ENCODE data around the gene SLC8A1.

Gene SLC8A1

DNA sequence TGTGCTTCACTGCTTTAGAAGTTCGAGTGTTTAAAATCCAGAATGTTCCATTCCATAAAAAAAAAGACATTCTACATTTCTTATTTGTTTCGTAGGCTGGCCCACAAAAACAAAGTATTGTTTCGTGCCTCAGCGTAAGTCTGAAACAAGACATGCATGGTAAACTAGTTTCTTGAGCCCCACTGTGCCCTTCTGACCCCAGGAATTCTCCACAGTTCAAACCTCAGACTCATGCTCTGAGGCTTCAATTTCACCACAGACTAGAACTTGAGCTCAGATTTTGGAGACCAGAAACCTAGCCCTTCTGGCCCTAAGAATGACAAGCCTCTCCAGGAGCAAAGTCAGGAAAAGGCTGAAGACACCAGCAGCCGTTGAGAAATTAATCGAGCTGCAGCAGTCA lies 151.5 kb downstream of the SLC8A1 start:
- no peak for DNase-seq

DNA sequence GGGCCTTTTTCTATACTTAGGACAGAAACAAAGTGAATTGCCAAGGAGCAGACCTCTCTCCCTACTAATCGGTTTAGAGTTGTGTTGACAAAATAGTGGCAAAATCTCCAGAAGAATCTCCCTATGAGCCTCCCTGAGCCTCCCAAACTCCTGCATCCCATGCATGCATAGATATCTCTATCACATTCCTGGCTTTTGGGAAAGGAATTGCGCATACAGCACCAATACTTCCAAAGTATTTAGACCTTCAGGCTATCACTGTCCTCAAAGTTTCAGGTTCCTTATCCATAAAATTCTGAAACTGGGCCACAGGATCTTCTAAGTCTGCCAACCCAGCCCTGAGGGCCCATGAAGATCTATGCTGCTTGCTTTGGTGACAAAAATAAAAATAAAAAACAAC lies 152.1 kb downstream of the SLC8A1 start:
- DNase-seq: no peak

DNA sequence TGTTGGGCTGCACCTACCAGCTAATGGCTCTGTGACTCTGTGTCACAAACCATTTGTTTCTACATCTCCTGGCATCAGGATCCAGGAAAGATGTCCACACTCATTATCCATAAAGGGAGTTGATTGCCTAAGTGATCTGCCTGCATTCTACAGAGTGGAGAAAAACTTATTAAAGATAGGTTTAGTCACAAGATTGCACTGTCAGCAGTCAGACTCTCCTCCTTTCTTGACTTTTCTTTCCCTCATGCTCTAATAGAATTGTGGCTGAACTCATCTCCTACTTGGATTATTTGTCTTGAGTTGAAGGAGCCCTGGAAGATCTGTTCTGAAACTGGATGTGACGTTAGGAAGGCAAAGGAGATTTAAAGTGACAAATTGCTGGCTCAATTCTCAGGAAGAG lies 152.7 kb downstream of the SLC8A1 start:
- no peak for DNase-seq

DNA sequence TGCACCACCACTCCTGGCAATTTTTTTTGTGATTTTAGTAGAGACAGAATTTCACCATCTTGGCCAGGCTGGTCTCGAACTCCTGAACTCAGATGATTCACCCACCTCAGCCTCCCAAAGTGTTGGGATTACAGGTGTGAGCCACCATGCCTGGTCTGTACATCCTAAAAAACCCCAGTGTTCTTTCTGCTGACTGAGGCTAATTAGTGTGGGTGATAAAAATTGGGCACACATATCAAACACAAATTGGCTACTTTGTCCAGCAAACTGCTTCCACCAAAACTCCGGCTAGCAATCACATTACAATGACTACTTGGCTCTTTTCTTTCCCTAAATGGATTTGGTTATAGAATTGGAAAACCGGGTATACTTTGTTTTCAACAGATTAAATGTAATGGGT lies 153.9 kb downstream of the SLC8A1 start:
- DNase-seq: no peak

DNA sequence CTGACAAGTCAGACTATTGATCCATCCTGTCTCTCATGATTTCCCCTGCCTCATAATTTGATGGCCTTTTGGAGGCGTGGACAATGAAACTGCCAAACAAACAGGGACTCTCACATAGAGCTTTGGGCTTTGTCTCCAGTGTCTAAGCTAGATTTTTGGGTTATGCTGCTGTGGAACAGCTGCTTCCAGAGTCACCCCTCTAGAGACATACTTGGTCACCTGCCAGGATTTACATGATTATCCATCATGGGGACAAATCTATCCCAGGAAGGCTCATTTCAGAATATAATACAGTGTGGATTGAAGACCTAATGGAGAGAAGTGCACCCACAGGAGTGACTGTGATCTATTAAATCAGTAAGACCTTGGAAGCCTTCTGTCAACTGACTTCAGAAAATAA lies 159.6 kb downstream of the SLC8A1 start:
- no peak for DNase-seq

DNA sequence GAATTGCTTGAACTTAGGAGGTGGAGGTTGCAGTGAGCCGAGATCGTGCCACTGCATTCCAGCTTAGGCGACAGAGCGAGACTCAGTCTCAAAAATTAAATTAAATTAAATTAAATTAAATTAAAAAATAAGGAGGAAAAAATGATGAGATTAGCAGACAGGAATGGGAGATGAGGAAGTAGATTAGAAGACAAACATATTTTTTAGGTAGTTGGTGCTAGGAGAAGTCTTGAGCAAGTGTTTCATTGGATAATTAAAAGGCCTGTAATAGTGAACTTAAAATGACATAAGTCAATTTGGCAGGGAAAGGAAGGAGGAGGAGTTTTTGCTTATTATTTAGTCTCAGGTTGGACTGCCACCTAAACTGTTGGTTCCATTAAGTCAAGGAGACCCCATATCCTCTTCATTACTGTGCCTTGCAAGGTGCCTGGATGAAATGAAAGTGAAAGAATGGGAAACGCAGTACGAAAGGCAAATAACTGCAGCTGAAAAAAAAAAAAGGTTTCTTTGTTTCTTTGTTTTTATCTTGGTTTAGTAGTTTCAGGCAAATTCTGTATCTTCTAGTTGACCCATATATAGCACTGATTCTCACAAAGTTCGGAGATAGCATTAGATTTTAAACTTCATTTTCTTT lies 162.0 kb downstream of the SLC8A1 start:
- no peak for DNase-seq

DNA sequence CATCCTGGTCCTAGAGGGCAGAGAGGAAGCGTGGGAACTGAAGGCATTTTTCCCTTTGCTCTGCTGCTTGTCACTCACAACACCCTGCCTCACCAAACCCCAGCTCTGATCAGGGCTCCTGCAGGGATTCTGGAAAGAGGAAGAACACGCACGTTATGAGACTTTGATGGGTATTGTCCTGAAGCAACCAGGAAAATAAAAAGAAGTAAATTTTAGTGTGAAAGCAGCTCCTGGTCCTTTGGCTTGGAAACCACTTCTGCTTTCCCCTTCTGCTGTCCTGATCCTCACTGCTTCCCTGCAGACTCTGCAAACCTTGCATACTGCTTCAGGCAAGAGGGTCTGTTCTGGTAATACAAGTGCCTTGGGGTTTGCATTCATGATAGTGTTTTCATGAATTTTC lies 164.1 kb downstream of the SLC8A1 start:
- no peak for DNase-seq

DNA sequence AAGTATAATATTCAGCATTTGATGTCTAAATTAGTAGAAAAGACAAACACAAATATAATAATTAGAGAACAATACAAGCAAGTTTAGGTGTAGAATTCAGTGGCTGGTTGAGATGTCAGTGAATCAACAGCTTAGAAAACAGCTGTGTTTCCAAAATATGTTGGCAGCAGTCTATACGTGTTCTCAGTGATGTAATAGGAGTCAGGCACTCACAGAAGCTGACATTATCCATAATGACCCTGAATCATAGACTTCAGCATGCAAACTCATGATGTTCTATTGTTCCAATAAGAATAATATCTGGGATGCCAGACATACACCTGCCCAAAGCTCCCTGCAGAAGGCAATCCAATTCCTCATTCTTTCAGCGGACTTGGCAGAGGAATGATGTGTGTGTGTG lies 164.7 kb downstream of the SLC8A1 start:
- no peak for DNase-seq

DNA sequence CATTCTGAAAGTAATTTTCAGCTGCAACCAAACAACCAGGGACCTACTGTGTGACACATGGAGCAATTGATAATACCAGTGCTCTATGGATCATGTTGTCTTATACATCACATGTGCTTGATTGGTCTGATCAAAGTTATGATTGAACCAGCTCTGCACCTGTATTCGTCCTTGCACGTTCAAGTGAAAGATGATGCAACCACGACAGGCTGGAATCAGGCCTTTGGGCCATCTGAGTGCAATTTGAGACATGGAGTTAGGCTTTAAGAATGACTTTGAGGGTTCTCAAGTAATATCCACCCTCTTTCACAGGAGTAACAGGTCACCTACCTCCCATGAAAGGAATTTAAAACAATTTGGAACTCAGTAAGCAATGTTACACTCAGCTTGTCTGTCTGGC lies 165.2 kb downstream of the SLC8A1 start:
- DNase-seq: no peak

DNA sequence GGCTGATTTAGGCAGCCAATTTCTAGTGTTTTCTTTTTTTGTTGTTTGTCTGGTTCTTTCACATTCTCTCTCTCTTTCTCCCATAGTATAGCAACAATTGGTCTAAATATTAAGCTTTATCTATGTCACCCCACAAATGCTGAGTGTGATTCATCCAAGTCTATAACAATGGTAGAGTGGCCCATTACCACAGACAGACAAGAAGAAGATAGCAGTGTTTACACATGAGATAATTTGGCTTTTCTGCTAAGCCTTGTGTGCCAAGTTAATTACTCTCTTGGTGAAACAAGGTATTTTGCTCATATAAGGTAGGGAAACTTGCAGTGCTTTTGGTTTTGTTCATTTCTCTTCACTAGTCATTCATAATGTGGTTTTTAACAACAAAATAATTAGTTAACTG lies 166.5 kb downstream of the SLC8A1 start:
- no peak for DNase-seq

DNA sequence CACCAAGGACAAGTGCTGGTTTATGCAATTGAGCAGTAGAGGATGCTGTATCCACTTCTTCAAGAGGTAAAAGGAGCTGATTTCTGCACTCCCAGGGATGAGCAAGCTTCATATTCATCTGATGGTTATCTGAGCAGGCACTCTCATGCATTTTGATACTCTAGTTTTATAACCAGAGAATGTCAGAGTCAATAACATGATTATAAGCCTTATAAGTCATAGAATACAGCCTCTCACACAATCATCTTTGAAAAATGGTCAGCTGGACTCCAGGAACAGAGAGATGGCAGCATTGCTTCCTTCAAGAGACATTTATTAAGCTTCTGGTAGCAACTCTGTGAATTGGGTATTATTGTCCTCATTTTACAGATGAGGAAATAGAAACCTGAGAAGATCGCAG lies 167.1 kb downstream of the SLC8A1 start:
- no peak for DNase-seq

DNA sequence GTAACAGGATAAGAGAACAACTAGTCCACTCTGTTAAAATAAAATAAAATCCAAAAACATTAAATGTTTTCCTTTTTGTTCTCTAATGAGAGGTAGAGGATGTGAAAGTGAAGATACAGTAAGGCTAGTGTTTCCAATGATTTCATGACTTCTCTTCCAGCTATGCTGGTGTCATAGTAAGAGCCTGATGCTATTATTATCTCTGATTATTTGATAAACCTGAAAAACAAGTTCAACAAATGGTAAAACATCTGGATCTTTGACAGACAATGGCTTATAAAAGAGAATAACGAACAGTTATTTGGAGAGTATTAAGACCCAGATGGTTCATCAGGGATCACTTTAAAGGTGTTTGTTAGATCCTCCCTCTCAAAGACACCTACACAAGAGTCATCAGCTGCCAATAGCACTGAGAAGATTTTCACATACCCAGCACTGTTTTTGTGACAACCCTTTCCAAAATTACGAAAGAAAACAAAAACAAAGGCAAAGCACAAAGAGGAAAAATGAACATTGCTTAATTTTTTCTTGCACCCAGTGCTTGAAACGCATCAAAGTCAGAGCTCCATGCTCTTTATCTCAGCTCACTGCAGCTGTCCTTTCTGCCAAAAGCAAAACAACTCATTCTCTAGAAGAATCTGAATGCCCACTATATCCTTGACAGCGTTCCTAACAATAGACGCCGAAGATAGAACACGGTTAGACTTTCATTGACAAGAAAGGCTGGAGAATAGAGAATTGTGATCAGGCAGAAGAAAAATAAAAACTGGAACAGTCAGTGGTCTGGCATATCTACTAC lies 168.6 kb downstream of the SLC8A1 start:
- DNase-seq: no peak

DNA sequence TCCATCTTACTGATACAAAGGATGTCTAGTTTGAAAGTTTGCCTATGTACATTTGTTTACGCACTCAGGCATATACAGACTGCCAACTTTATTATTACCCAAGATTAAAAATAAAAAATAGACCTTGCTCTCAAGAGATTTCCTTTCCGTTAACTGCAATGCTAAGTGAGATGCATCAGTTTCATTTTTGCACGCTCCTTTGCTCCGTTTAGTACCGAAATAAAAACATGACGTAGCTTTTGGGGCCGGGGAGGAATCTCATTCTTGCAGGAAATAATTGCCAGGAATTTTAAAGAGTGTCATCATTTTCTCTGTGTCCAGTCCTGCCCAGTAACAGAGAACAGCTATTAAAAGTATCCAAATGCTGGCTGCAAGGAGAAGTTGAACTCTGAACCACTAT lies 169.5 kb downstream of the SLC8A1 start:
- DNase-seq: no peak

DNA sequence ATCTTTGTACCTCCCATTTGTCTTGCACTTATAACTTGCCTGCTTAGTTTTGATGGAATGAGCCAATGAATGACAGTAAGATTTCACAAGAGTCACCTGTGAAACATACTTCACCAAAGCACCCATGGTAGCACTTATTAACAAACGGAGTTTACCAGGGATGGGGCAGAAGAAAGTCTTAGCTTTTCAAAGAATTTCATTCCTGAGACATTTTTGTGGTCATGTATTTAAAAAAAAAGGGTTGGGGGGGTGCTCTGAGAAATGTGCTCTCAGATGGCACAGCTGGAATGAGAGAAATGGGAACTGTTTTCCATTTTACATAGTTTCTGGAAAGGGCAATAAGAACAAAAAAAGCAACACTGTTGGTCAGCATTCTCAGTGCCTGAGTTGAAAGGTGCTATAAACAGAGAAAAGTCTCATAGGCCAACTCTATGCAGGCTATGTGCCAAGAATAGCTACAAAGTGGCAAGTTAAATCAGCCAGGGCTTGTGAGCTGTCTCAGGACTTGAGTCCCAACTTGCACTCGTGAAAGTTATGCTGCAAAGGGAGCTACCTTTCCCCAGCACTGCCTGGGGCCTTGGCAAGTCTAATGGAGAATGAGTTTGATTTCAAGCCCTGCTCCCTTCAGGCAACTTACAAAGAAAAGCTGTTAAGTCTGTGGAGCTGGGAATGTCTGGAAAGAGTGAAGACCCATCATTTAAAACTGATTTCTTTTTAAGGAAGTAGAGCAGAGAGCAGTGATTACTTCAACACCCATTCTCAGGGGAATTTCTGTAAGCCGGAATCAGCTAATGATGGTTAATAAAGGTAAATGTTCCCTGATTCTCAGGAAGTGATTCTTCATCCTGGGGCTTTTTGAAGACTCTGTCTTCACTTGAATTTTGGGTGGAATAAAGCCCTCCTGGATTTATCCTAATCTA lies 170.6 kb downstream of the SLC8A1 start:
- no peak for DNase-seq

DNA sequence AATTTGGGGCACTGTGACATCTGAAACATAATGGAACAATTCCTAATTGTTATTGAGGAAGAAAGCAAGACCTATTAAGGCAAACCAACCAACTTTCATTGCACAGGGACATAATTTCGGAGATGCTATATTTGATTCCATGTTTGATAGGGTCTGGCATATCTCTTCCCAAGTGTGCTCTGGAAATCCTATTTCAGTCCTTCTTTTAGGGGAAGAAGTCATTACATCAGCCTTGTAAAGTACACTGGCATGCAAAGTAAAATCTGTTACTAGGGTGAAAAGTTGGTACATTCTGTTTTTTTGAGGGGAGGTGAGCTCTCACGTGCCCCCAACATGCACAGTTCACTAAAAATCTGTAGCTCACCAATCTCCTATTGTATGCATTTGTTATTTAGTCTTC lies 172.4 kb downstream of the SLC8A1 start:
- no peak for DNase-seq

DNA sequence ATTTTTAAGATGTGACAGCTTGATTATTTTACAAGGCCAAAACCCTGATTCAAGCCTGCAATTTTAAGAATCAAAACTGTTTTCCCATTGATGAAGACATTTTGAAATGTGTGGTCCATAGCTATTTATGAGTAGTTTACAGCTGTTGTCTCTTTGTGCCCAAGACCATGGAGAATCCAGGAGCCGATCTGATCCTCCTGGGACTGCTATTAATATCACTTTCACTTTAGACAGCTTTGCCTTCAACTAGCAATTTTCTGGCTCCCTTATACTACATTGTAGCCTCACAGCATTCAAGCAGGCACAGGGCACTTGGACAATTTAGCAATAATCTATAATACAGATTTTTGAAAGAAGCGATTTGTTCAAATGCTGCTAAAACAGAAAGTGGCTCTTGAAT lies 172.9 kb downstream of the SLC8A1 start:
- DNase-seq: no peak

DNA sequence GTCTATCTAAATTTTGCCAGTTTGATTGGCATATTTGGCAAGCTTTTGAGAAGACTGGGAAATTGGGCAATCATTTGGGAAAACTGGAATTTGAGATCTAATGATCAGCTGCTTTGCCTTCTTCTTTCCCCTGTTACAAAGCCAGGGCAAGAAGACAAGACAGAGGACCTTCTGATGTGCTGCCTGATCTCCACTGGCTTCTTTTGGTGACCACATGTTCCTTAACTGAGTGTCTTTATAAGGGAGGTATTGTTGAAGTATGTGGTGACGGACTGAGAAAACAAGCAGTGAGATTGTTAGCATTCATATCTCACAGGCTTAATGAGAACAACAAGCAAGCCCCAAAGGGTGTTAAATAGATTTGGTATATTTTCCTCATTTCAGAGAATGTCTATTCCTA lies 175.8 kb downstream of the SLC8A1 start:
- DNase-seq: no peak

DNA sequence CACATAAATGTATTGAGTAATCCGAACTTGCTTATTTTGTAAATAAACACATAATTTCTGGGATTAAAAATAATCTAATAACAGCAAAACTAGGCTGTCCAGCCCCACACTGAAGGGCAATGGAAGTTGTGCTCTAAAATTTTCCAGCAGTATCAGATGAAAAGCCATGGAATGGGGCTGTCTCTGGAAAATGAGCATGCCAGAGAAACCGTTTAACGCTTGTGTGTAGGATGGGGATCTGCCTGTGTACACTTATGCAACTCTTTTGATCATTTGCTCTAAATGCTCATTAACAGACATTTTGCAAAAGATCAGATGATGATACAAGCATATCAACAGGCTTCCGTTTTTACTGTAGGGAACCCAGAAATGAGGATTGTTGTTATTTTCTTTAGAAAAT lies 177.6 kb downstream of the SLC8A1 start:
- no peak for DNase-seq

DNA sequence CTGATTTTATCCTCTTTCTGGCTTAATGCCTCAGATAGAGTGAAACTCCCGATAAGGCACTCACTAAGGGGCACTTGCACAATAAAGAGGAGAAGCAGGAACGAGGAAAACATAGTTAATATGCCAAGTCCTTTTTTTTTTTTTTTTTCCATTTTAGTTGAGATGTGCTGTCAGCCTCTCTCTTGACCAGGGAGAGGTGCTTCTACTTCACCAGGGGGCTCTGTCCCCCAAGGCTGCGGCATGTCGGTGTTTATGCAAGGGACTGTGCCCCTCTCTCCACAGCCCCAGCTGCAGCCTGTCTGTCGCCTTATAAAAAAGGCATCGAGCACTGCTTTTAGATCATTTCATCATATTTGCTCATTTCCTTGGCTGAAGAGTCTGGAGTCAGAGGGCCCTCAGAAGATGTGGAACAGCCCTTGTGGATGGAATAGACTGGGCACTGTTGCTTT lies 178.1 kb downstream of the SLC8A1 start:
- no peak for DNase-seq

DNA sequence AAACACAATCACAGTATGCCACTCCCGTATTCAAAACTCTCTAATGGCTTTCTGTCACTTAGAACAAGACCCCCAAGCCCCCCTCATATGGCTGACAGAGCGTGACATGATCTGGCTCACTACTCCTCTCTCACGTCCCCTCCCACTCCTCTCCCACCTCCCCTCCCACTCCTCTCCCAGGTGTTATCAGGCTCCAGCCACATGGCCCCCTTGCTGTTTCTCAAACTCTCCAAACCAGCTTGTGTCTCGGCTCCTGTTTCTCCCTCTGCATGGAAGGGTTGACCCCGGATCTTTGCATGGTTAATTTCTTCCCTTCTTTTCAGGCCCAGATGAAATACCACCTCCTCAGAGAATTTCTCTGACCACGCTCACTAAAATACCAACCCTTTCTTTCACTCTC lies 180.8 kb downstream of the SLC8A1 start:
- no peak for DNase-seq

DNA sequence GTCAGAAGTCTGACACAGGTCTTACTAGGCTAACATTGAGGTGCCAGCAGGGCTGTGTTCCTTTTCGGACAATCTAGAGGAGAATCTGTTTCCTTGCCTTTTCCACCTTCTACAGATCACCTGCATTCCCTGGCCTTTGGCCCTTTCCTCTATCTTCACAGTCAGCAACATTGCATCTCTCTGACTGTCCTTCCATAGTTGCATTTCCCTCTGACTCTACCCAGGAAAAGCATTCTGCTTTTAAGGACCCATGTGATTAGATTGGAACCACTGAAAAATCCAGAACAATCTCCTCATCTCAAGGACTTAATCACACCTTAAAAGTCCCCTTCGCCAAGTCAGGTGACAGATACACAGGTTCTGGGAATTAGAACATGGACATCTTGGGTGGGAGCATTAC lies 181.5 kb downstream of the SLC8A1 start:
- no peak for DNase-seq

DNA sequence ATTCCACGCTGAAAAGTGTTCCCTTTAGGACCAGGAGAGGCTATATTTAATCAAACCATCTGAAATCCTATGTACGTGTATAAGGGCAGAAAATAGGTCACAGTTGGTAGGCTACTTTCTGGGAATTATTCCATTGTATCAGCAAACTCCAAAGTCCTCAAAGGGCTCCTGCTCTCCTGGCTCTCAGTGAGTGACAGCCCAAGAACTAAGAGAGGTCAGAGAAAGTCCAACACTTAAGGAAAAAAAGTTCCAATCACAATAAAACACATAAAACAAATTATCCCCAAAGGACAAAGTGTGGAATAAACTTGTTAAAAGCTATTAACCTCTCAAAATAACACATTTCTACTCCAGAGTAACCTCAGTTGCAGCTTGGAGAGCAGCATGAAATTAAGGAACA lies 183.3 kb downstream of the SLC8A1 start:
- no peak for DNase-seq

DNA sequence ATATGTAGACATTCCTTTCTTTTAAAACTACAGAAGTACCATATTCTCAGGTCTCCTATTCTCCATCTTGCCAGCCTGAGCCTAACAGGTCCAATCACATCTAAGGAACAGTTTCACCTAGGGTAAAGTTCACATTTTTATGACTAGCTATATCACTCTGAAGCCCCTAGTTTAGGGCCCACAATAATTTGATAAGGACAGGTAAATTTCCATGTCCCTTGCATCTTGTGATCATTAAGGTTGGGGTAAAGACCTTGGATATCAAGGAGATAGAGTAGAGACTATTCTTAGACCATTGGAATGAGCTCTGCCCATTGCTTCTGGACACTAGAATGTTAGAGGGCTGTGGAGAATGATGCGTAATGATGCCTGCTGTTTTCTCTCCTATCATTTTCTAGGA lies 185.7 kb downstream of the SLC8A1 start:
- DNase-seq: no peak

DNA sequence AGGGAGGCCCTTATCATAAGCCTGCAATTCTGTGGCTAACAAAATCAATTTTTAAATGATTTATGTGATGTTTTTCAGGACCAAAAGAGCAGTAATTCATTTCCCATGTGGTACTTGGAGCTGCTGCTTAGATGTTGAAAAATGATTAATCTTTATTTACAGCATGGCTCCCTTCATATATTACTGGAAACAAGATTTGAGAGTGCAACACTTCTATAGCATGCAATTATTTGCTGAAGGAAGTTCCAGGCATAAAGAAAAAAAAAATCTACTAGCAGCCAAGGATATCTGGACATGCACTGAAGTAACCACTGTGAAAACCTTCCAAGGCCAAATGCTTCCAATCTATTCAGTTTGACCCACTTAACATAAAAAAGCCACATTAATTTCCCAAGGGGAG lies 186.3 kb downstream of the SLC8A1 start:
- DNase-seq: no peak

Data from NCI-H187 (cell line).